Panc1 (cell line): ENCODE measurements around the gene MATN4. TPM values are rescaled to one million over a fixed set of nuclear protein-coding genes. Genes with fewer than 3 reads are reported as not detected.

ENCODE experiments used
- ATAC-seq: fragments of 200-7000 bp; cut with Tn5 transposase; 2 replicates; pipeline ENCODE4 v1.9.1; 2020; ENCODE audit warnings: mild to moderate bottlenecking, moderate library complexity
- BruUV-seq: library from RNA; stranded (reverse); fragments of 400-500 nt; replicated peaks from 2 replicates; lab custom pipeline; 2021; lab: Mats Ljungman, UMichigan
- CTCF ChIA-PET: fragments of 300-600 bp; sonication (Branson Sonifier 250); formaldehyde crosslinking; loops from one replicate; lab custom pipeline; 2022; ENCODE audit warnings: antibody characterized with exemption; lab: Charles Lee
- POLR2A ChIA-PET: fragments of 300-600 bp; sonication (Branson Sonifier 250); formaldehyde crosslinking; loops from one replicate; lab custom pipeline; 2022; ENCODE audit warnings: antibody characterized with exemption; lab: Charles Lee
- DNase-seq: peaks from one replicate; pipeline ENCODE4 v3.0.0-alpha.2; 2010; ENCODE audit warnings: low read depth, low spot score
- H3K27ac ChIP-seq: 2 replicates; pipeline ENCODE4 v1.5.1; 2011; ENCODE audit warnings: mild to moderate bottlenecking, low read length, inconsistent platforms
- H3K27me3 ChIP-seq: fragments of 200-500 bp; sonication (Bioruptor generic); 2 replicates; pipeline ENCODE4 v1.6.0; 2014; ENCODE audit warnings: low read length, inconsistent platforms; ENCODE audit not compliant: control insufficient read depth, insufficient read depth
- H3K36me3 ChIP-seq: fragments of 200-500 bp; sonication (Bioruptor generic); 2 replicates; pipeline ENCODE4 v1.5.1; 2014; ENCODE audit warnings: inconsistent platforms, mild to moderate bottlenecking, low read length, moderate library complexity; ENCODE audit not compliant: control insufficient read depth, insufficient read depth
- H3K4me1 ChIP-seq: 2 replicates; pipeline ENCODE4 v1.5.1; 2011; ENCODE audit warnings: inconsistent platforms, mild to moderate bottlenecking, low read length, moderate library complexity; ENCODE audit not compliant: control insufficient read depth, insufficient read depth
- H3K4me3 ChIP-seq, 2 experiments: 2 replicates each; pipeline ENCODE4 v1.5.1; 2011 to 2012; ENCODE audit warnings: low read depth in 2 of 2, low read length in 2 of 2, mild to moderate bottlenecking in 2 of 2, inconsistent platforms in 1 of 2, moderate library complexity in 1 of 2
- H3K9me3 ChIP-seq: fragments of 200-500 bp; sonication (Bioruptor generic); 2 replicates; pipeline ENCODE4 v1.5.1; 2014; ENCODE audit warnings: low read depth, mild to moderate bottlenecking, inconsistent platforms, low read length, moderate library complexity; ENCODE audit not compliant: control insufficient read depth, insufficient read depth
- CTCF ChIP-seq: fragments of 450-650 bp; IDR thresholded peaks from 2 replicates; pipeline ENCODE4 v1.5.1; 2017; ENCODE audit warnings: mild to moderate bottlenecking
- POLR2AphosphoS5 ChIP-seq: IDR thresholded peaks from 2 replicates; pipeline ENCODE4 v1.6.1; 2012; ENCODE audit warnings: mild to moderate bottlenecking, low read depth, low read length, moderate library complexity
- REST ChIP-seq, 2 experiments: IDR thresholded peaks; 2 replicates each; pipeline ENCODE4 v1.6.1; 2011 to 2012; ENCODE audit warnings: low read depth in 2 of 2, control low read depth in 1 of 2, low read length in 1 of 2, mild to moderate bottlenecking in 1 of 2, moderate library complexity in 1 of 2; ENCODE audit not compliant: insufficient read depth in 1 of 2
- SIN3A ChIP-seq: IDR thresholded peaks from 2 replicates; pipeline ENCODE4 v1.6.1; 2012; ENCODE audit warnings: low read depth, mild to moderate bottlenecking, low read length, moderate library complexity, borderline replicate concordance; ENCODE audit not compliant: insufficient read depth
- TCF7L2 ChIP-seq: IDR thresholded peaks from 2 replicates; pipeline ENCODE4 v1.6.1; 2011; ENCODE audit warnings: mild to moderate bottlenecking, low read depth, low read length, inconsistent platforms
- in situ Hi-C: cut with HindIII; loops from 2 replicates; pipeline ENCODE4 v1.10.0; 2016; ENCODE audit warnings: low sequenced_read_pairs, low pct_unique_long_range_greater_than_20kb
- intact Hi-C: fragments of 100-400 bp; cut with micrococcal nuclease; formaldehyde crosslinking; loops from one replicate; pipeline ENCODE4 v1.10.0; 2022; ENCODE audit not compliant: unreplicated experiment
- total RNA-seq: library from RNA; stranded (reverse); gene quantifications from one replicate; pipeline ENCODE4 v1.2.1, GENCODE V29; 2021; ENCODE audit not compliant: unreplicated experiment

MATN4 gene
- total RNA-seq, 1 experiment from 2014 or later, result 0.15 TPM

- intact Hi-C loops, result no loop called here
- H3K36me3 ChIP-seq, result no peaks in the 10 kb centered on the region
- no peaks in the 10 kb centered on the region for H3K9me3 ChIP-seq
- in situ Hi-C loops, result no loop called here
- no peak for TF ChIP-seq SIN3A
- TF ChIP-seq CTCF, result no peak
- TF ChIP-seq POLR2AphosphoS5, result no peak
- TF ChIP-seq REST (IDR thresholded peaks at IDR 0.05; ENCODE audit: insufficient read depth in 1 of 2, low read depth in 2 of 2, low read length in 1 of 2), result no peak
- TF ChIP-seq TCF7L2, result no peak
- ChIA-PET POLR2A (interaction anchor here (0.8 kb wide), 1 partner anchor 199 kb away, joined by 4 read pairs; no protein-coding TSS in a partner anchor), CTCF (interaction anchor here (1.9 kb wide), 1 partner anchor 8 kb away, joined by 10 read pairs; no protein-coding TSS in a partner anchor)
- BruUV-seq, result no TSS peak
- ATAC-seq, result no peak
- no peak overlapping the region for H3K4me3 ChIP-seq
- H3K4me1 ChIP-seq, result no peaks in the 10 kb centered on the region
- no peak overlapping the region for H3K27ac ChIP-seq
- no peak for DNase-seq
- no peaks in the 10 kb centered on the region for H3K27me3 ChIP-seq
Observed at GRCh38 chr20:45301824-45302271, 6.3 kb downstream of the MATN4 start.

- POLR2A ChIA-PET, result no interaction called here
- DNase-seq, result no peak
- CTCF ChIA-PET, result interaction anchor here (0.6 to 0.9 kb wide), 3 partner anchors 24 to 163 kb away, joined by 3 to 7 read pairs (median 6); no protein-coding TSS in a partner anchor
Observed at GRCh38 chr20:45300961-45301360, 7.1 kb downstream of the MATN4 start.

More at GRCh38 chr20:45300961-45301360, 7.1 kb downstream of the MATN4 start:
- peak; percentile 85 for ATAC-seq
- Histone ChIP-seq H3K4me1 (no peaks in the 10 kb centered on the region), H3K4me3 (no peak overlapping the region), H3K27me3 (no peaks in the 10 kb centered on the region), H3K36me3 (no peaks in the 10 kb centered on the region), H3K27ac (no peak overlapping the region), H3K9me3 (no peaks in the 10 kb centered on the region)
- in situ Hi-C loops (no loop called here), intact Hi-C loops (no loop called here)
- no TSS peak for BruUV-seq
- no peak for TF ChIP-seq TCF7L2
- no peak for TF ChIP-seq REST (IDR thresholded peaks at IDR 0.05; ENCODE audit: insufficient read depth in 1 of 2, low read depth in 2 of 2, low read length in 1 of 2)
- TF ChIP-seq CTCF, result peak; percentile 57
- TF ChIP-seq SIN3A, result no peak
